GM10266 (cell line): ENCODE data around the gene C1QTNF9B.
"Not testable (repeated sequence)": the region's sequence is repeated elsewhere in the genome, so short reads cannot be mapped to it uniquely, and the experiment has no call there.

Source experiments
- DNase-seq: peaks from one replicate; pipeline ENCODE4 v3.0.0; 2012; ENCODE audit errors: extremely low spot score
- CTCF ChIP-seq: IDR thresholded peaks from 2 replicates; pipeline ENCODE4 v1.5.1; 2012; ENCODE audit warnings: mild to moderate bottlenecking, low read depth; ENCODE audit not compliant: control insufficient read depth, insufficient read depth; ENCODE audit errors: missing control alignments

C1QTNF9B gene

GRCh38 chr13:23897452-23897919 lies at the start of gene C1QTNF9B:
C1QTNF9B (minus strand) TSS chr13:23897502.
- DNase-seq = not testable (repeated sequence)

GRCh38 chr13:23946900-23947299 lies 49.6 kb upstream of the C1QTNF9B start:
- no peak for DNase-seq
- no peak for TF ChIP-seq CTCF

GRCh38 chr13:23946067-23946466 lies 48.8 kb upstream of the C1QTNF9B start:
- no peak for DNase-seq
- no peak for TF ChIP-seq CTCF

- no peak for TF ChIP-seq CTCF
- DNase-seq = no peak
These were observed 48.3 kb upstream of the C1QTNF9B start for GRCh38 chr13:23945612-23946011.

- no peak for DNase-seq
These were observed 43.9 kb upstream of the C1QTNF9B start for GRCh38 chr13:23941211-23941610.

GRCh38 chr13:23939666-23940065 lies 42.4 kb upstream of the C1QTNF9B start:
- DNase-seq = not testable (repeated sequence)

More at GRCh38 chr13:23941211-23941610, 43.9 kb upstream of the C1QTNF9B start:
- no peak for TF ChIP-seq CTCF

GRCh38 chr13:23934520-23934919 lies 37.2 kb upstream of the C1QTNF9B start:
- DNase-seq = no peak
- no peak for TF ChIP-seq CTCF

GRCh38 chr13:23928985-23929384 lies 31.7 kb upstream of the C1QTNF9B start:
- TF ChIP-seq CTCF = no peak
- DNase-seq = no peak
